Measurements from ENCODE around the gene GALNT1.

Gene GALNT1

DNA sequence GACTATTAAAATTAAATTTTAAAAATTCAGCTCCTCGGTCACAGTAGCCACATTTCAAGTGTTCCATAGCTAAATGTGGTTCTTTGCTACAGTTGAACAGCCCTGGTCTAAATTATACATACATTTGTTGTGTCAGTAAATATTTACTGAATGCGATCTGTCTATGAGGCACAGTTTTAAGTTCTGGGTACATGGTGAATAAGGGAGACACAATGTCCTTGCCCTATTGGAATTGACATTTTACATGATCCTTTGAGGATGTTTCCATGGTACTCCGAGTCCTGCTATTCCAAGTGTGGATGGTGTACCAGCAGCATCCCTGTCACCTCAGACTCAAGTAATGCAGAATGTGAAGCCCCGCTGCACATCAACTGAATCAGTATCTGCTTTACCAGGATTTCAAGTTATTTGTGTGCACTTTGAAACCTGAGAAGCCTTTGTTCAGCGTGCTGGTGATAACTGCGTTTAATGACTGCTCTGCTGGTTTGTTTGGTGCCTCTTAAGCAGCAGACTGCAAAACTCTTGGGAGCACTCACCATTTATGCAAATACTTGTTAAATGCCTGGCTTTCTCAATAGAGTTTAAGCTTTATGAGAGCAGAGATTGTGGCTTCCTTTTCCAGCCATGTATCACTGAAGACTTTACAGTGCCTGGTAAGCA, 1.5 kb downstream of the GALNT1 start:
- no peak for DNase-seq

DNA sequence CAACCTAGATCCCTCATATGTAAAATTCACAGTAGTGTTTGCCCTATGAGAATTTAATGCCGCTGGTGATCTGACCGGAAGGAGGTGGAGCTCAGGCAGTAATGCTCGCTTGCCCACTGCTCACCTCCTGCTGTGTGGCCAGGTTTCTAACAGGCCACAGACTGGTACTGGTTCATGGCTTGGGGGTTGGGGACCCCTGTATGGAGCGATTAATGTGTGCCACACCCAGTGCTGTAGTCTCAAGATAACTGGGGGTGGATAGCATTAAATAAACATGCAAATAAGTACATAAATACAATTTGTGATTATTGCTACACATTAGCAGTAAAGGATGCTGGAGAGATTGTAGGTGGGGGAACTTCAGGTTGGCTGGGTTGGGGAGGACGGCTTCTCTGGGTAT, 3.2 kb downstream of the GALNT1 start:
- no peak for DNase-seq

GRCh38 chr18:35585608-35586007, 4.1 kb downstream of the GALNT1 start:
- no peak for DNase-seq

GRCh38 chr18:35588122-35588521, 6.6 kb downstream of the GALNT1 start:
- DNase-seq: no peak

DNA sequence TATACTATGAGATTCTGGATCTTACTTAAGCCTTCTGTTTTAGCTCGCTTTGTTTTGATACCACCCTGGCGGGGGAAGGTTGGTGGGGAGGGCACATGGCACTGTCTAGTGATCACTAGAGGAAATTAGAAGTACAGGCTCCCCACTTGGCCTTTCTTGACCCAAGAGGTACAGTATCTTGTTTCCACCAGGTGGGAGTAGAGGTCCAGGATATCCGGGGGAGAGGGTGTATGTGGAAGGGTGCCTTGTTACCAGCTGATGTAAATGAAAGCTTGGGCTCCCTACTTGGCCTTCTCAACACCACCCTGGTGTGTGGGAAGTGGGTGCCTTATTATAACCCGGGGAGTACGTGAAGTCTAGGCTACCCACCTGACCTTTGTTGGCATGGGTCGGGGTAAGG, 7.5 kb downstream of the GALNT1 start:
- no peak for DNase-seq

GRCh38 chr18:35589546-35589945, 8.0 kb downstream of the GALNT1 start:
- no peak for DNase-seq

DNA sequence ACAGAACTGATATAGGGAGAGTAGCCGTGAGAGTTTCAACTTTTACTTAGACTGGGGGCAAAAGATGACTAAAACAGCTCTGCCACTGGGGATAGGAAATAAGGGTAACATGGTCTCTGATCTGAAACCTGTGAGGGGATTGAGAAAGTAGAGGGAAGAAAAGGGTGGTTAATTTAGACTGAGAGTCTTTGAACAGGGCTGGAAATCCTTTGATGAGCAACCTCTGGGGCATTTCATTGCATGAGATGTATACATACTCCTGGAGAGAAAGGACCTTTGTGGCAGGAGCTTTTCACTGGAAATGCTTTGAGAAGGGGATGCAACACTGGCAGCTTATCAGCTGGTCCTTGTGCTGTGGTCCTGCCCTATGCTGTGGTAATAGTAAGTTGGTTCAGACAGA, 9.4 kb downstream of the GALNT1 start:
- DNase-seq: no peak

GRCh38 chr18:35592298-35592697, 10.8 kb downstream of the GALNT1 start:
- no peak for DNase-seq

GRCh38 chr18:35593859-35594258, 12.3 kb downstream of the GALNT1 start:
- DNase-seq: no peak

- no peak for DNase-seq
Measured at GRCh38 chr18:35597758-35598157, 16.2 kb downstream of the GALNT1 start.

- DNase-seq: no peak
Measured at GRCh38 chr18:35602193-35602820, 20.8 kb downstream of the GALNT1 start.

DNA sequence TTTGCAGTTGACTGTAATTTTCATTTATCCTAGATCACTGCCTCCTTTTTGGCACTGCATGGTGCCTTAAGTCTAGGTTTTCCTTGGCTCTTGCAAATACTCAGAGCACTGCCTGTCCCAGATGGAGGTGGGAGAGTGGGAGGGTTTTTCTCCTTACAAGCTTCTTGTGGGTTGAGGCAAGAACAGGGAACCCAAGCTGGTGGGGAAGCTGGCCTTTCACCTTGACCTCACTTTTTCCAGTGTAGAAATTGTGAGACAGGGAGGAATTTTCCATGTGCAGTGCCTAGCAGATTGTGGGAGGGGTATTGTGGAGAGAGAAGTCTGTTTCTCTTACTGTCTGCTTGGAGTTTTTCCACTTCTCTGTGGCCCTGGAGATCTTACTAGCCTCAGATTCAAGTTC, 21.5 kb downstream of the GALNT1 start:
- no peak for DNase-seq

GRCh38 chr18:35603528-35603927, 22.0 kb downstream of the GALNT1 start:
- DNase-seq: no peak

DNA sequence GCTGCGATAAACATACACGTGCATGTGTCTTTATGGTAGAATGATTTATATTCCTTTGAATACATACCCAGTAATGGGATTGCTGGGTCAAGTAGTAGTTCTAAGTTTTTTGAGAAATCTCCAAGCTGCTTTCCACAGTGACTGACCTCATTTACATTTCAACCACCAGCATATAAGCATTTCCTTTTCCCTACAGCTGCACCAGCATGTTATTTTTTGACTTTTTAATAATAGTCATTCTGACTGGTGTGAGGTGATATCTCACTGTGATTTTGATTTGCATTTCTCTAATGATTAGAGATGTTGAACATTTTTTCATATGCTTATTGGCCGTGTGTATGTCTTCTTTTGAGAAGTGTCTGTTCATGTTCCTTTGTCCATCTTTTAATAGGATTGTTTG, 22.8 kb downstream of the GALNT1 start:
- DNase-seq: no peak

DNA sequence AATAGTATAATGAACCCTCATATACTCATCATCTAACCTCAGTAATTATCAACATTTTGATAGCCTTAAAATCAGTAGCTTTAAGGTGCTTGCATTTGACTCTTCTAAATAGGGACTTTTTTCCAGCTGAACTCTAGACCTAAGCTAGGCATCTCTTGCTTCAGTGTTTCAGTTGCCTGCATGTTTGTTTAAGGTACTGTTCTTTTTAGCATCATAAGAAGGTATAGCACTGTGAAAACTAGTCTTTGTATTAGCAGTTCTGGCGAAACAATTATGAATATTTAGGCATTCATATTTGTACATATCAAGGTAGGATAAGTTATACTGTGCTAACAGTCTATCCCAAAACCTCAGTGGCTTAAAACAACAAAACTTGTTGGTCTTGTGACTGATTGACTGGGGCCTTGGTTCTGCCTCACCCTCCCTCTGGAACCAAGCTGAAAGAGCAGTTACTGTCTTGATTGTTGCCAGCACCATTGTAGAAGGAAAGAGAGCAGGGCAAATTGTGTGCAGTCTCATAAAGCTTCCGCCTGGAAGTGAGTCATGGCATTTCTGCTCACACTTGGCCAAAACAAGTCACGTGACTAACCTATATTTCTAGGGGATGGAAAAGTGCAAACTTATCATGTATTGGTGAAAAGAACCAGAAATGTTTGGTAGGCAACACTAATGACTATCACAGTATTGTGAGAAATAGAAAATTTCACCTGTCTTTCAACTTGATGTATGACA, 24.3 kb downstream of the GALNT1 start:
- DNase-seq: no peak

DNA sequence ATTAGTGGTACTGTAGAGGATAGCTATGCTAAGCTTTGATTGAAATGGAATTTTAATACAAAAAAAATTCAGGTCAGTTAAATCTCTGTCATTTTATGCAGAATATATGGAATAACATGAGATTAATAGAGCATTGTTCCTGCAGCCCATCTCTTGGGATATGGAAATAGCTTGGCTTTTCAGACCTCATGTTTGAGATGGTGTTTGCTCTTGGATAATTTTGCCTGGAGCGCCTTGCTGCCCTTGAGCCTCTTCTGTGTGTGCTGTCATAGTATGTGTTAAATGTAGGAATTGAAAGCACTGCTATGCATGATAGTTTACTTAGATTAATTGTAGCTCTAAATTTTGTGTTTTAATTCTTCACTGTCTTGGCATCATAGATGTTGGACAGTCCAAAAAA, 27.7 kb downstream of the GALNT1 start:
- DNase-seq: no peak

GRCh38 chr18:35610089-35610488, 28.5 kb downstream of the GALNT1 start:
- DNase-seq: no peak

- no peak for DNase-seq
Measured at GRCh38 chr18:35610724-35611123, 29.2 kb downstream of the GALNT1 start.

- DNase-seq: no peak
Measured at GRCh38 chr18:35611518-35611917, 30.0 kb downstream of the GALNT1 start.

GRCh38 chr18:35616074-35616473, 34.5 kb downstream of the GALNT1 start:
- DNase-seq: no peak

DNA sequence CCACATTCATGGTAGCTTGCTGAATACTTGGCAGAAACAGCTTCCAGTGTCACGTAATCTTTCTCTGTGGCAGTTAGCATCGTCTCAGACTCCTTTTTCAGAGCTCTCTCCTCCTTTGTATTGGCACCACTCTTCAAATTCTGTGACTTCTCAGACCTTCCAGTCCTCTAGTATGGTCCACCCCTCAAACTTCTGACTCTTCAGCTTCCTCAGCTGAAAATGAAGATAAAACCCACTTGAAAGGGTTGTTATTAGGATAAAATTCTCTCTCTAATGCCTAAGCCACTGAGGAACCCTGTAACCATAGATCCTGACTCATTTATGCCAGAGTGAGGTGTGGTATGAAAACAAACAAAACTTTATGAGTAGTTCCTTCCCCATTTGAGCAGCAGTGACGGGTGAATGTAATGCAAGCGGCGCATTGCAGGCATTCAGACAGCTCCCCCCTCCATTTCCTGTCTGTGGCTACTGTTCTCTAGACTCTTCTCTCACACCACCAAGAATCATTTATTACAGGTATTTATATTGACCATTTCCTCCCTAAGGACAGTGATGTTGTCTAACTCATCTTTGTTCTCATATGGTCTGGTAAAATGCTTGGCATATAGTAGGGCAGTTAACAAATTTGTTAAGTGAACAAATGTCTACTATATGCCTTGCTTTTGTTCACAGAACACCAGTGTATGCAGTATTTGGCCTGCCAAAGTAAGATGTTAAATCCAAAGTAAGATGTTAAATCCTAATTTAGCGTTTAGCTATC, 35.3 kb downstream of the GALNT1 start:
- DNase-seq: peak; percentile 71

DNA sequence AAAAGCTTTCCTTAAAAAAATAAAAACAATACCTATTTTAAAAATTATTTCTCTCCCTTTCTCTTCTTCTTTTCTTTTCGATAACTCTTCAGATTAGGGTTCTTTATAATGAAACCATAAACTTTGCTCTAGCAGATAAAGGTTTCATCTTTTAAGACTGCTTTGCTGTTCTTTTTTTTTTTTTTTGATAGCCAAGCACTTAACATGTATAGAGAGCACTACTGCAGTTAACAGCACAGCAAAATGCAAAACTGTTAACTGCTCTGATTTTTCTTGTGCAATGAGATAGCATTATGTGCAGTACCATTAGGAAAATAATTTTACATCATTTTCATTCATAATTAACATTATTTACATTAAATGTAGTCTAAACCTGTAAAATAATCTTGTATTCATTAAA, 36.3 kb downstream of the GALNT1 start:
- DNase-seq: no peak

DNA sequence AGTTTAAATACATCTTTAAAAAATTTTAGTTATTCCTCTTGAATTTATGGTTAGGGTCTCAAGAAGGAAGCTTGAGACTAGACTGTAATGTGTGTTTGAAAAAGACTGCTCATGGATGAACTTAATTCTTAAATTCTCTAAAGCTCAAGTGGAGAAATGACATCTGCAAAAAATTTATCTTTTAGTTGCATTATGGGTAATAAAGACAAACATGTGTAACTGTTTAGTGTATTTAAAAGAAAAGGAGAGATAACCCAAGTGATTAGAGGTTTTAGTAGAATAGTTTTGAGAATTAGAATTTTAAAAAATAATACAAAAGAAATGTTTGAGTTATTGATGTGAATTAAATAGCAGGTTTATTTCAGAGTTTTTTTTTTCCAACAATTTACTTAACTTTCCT, 36.7 kb downstream of the GALNT1 start:
- DNase-seq: no peak

GRCh38 chr18:35618696-35619095, 37.2 kb downstream of the GALNT1 start:
- DNase-seq: no peak

All from activated naive CD4-positive, alpha-beta T cell treated with anti-CD3 and anti-CD28 coated beads, Interleukin-2, amount 50 U/mL, for 16 hours (primary cell).